GM23338 (cell line): ENCODE data around the gene RSPH1. TPM values are rescaled to one million over a fixed set of nuclear protein-coding genes. Genes with fewer than 3 reads are reported as not detected.

Experiments used
- ATAC-seq: fragments of 200-7000 bp; cut with Tn5 transposase; 3 replicates; pipeline ENCODE4 v1.9.1; 2020
- DNase-seq: peaks from one replicate; pipeline ENCODE4 v3.0.0-alpha.2; 2015; ENCODE audit warnings: low spot score
- H2AFZ ChIP-seq: fragments of 200-600 bp; sonication (generic); 2 replicates; pipeline ENCODE4 v1.8.0; 2016; ENCODE audit warnings: antibody characterized with exemption, mild to moderate bottlenecking, moderate library complexity
- H3F3A ChIP-seq: fragments of 200-600 bp; sonication (generic); replicated peaks from 2 replicates; pipeline ENCODE4 v1.8.0; 2017; ENCODE audit warnings: antibody characterized with exemption, mixed run types, low read depth
- H3K27ac ChIP-seq: fragments of 200-600 bp; sonication (generic); 2 replicates; pipeline ENCODE4 v1.6.1; 2016; ENCODE audit warnings: low read depth
- H3K27me3 ChIP-seq: fragments of 200-600 bp; sonication (generic); 2 replicates; pipeline ENCODE4 v1.8.0; 2016; ENCODE audit warnings: mild to moderate bottlenecking, mixed run types, moderate library complexity; ENCODE audit not compliant: insufficient read depth
- H3K36me3 ChIP-seq: fragments of 200-600 bp; sonication (generic); 2 replicates; pipeline ENCODE4 v1.8.0; 2016; ENCODE audit warnings: mild to moderate bottlenecking; ENCODE audit not compliant: insufficient read depth
- H3K4me1 ChIP-seq: fragments of 200-600 bp; sonication (generic); 2 replicates; pipeline ENCODE4 v1.8.0; 2016; ENCODE audit warnings: mild to moderate bottlenecking, moderate library complexity; ENCODE audit not compliant: insufficient read depth
- H3K4me2 ChIP-seq: fragments of 200-600 bp; sonication (generic); 2 replicates; pipeline ENCODE4 v1.7.1; 2017; ENCODE audit warnings: mixed run types
- H3K4me3 ChIP-seq: fragments of 200-600 bp; sonication (generic); 2 replicates; pipeline ENCODE4 v1.6.1; 2016; ENCODE audit warnings: mixed run types
- H3K79me2 ChIP-seq: fragments of 200-600 bp; sonication (generic); replicated peaks from 2 replicates; pipeline ENCODE4 v1.8.0; 2017; ENCODE audit warnings: mild to moderate bottlenecking; ENCODE audit not compliant: insufficient read depth
- H3K9me2 ChIP-seq: fragments of 200-600 bp; sonication (generic); 2 replicates; pipeline ENCODE4 v1.8.0; 2017; ENCODE audit not compliant: insufficient read depth
- H4K20me1 ChIP-seq: fragments of 200-600 bp; sonication (generic); replicated peaks from 2 replicates; pipeline ENCODE4 v1.8.0; 2017; ENCODE audit warnings: mild to moderate bottlenecking; ENCODE audit not compliant: insufficient read depth
- H3K27ac Mint-ChIP-seq: 2 replicates; pipeline ENCODE4 v1.8.0; 2020; ENCODE audit warnings: inconsistent platforms, mild to moderate bottlenecking, moderate library complexity, mixed read lengths
- H3K27me3 Mint-ChIP-seq: 3 replicates; pipeline ENCODE4 v1.8.0; 2022; ENCODE audit warnings: low read depth, mild to moderate bottlenecking, moderate library complexity, mixed read lengths, inconsistent platforms; ENCODE audit not compliant: insufficient read depth, poor library complexity
- H3K36me3 Mint-ChIP-seq: 3 replicates; pipeline ENCODE4 v1.8.0; 2021; ENCODE audit warnings: low read depth, mild to moderate bottlenecking, inconsistent platforms, moderate library complexity, mixed read lengths
- H3K4me1 Mint-ChIP-seq: 3 replicates; pipeline ENCODE4 v1.8.0; 2020; ENCODE audit warnings: mild to moderate bottlenecking, inconsistent platforms, mixed read lengths
- H3K4me3 Mint-ChIP-seq: 3 replicates; pipeline ENCODE4 v1.8.0; 2021; ENCODE audit warnings: moderate library complexity, mild to moderate bottlenecking, inconsistent platforms, mixed read lengths
- H3K9me3 Mint-ChIP-seq: 3 replicates; pipeline ENCODE4 v1.8.0; 2020; ENCODE audit warnings: moderate library complexity, mild to moderate bottlenecking, inconsistent platforms, mixed read lengths
- CREB1 ChIP-seq: fragments of 250-450 bp; sonication (Bioruptor Pico); IDR thresholded peaks from 2 replicates; pipeline ENCODE4 v1.5.0; 2020; ENCODE audit warnings: low read depth, mild to moderate bottlenecking, moderate library complexity
- EZH2 ChIP-seq: fragments of 200-600 bp; sonication (generic); IDR thresholded peaks from one replicate; pipeline ENCODE4 v1.8.0; 2017; ENCODE audit warnings: antibody characterized with exemption, mild to moderate bottlenecking, low read depth; ENCODE audit not compliant: unreplicated experiment
- EZH2phosphoT487 ChIP-seq: fragments of 200-600 bp; sonication (generic); IDR thresholded peaks from one replicate; pipeline ENCODE4 v1.8.1; 2018; ENCODE audit warnings: antibody characterized with exemption; ENCODE audit not compliant: unreplicated experiment
- JUNB ChIP-seq: IDR thresholded peaks from one replicate; pipeline ENCODE4 v1.6.1; 2016; ENCODE audit warnings: antibody characterized with exemption; ENCODE audit not compliant: unreplicated experiment
- ZNF114 ChIP-seq: fragments of 250-450 bp; sonication (Bioruptor Pico); IDR thresholded peaks from 2 replicates; pipeline ENCODE4 v1.5.0; 2020; ENCODE audit warnings: mild to moderate bottlenecking, moderate library complexity
- ZNF331 ChIP-seq: fragments of 250-450 bp; sonication (Bioruptor Pico); IDR thresholded peaks from 2 replicates; pipeline ENCODE4 v1.5.0; 2020; ENCODE audit warnings: low read depth, mild to moderate bottlenecking, moderate library complexity
- polyA plus RNA-seq: library from polyadenylated mRNA; unstranded; fragments of >200 nt; fragmentation: Nextera tagmentation; extraction: Ambion mirVana; gene quantifications from 2 replicates; pipeline ENCODE4 v1.2.1, GENCODE V29; 2016
- total RNA-seq: library from RNA; depleted of rRNA; stranded (reverse); fragments of >200 nt; shearing (Covaris generic); gene quantifications from 2 replicates; pipeline ENCODE4 v1.2.3, GENCODE V29; 2014
- TF ChIP-seq, protein P1 (sequence below): fragments of 250-450 bp; sonication (Bioruptor Pico); IDR thresholded peaks from 2 replicates; pipeline ENCODE4 v1.5.0; 2020; ENCODE audit warnings: mild to moderate bottlenecking, moderate library complexity
- TF ChIP-seq, protein P2 (sequence below): IDR thresholded peaks from 2 replicates; pipeline ENCODE4 v1.6.1; 2016; ENCODE audit warnings: antibody characterized with exemption
- TF ChIP-seq, protein P3 (sequence below), 2 experiments: fragments of 200-600 bp in 1 of 2; sonication (generic) in 1 of 2; conservative IDR thresholded peaks; 2 replicates each; pipeline versions ENCODE4 v1.5.1 to v1.6.1; 2016 to 2017; ENCODE audit warnings: antibody characterized with exemption in 2 of 2, low read depth in 2 of 2, mild to moderate bottlenecking in 2 of 2, moderate library complexity in 1 of 2

RSPH1 gene
- total and polyA plus RNA-seq, 2 experiments from 2014 or later, result 0.23 TPM; not detected in 1

DNA sequence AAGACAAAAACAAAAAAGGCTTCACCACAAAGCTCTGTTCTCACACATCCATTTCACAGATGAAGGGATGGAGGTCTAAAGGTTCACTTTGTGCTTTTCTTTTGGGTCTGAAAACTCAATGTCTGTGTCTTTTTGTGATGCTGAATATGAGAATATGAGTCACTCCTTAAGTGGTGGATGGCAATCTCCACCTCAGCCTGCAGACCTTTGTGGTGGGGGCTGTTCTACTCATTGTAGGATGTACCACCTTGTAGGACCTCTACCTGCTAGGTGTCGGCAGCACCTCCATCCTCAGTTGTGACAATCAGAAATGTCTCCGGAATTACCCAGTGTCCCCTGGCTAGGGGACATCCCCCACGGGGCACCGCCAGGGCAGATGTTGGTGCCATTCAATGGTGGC, 49.5 kb downstream of the RSPH1 start (continued):
- TF ChIP-seq, protein P1, sequence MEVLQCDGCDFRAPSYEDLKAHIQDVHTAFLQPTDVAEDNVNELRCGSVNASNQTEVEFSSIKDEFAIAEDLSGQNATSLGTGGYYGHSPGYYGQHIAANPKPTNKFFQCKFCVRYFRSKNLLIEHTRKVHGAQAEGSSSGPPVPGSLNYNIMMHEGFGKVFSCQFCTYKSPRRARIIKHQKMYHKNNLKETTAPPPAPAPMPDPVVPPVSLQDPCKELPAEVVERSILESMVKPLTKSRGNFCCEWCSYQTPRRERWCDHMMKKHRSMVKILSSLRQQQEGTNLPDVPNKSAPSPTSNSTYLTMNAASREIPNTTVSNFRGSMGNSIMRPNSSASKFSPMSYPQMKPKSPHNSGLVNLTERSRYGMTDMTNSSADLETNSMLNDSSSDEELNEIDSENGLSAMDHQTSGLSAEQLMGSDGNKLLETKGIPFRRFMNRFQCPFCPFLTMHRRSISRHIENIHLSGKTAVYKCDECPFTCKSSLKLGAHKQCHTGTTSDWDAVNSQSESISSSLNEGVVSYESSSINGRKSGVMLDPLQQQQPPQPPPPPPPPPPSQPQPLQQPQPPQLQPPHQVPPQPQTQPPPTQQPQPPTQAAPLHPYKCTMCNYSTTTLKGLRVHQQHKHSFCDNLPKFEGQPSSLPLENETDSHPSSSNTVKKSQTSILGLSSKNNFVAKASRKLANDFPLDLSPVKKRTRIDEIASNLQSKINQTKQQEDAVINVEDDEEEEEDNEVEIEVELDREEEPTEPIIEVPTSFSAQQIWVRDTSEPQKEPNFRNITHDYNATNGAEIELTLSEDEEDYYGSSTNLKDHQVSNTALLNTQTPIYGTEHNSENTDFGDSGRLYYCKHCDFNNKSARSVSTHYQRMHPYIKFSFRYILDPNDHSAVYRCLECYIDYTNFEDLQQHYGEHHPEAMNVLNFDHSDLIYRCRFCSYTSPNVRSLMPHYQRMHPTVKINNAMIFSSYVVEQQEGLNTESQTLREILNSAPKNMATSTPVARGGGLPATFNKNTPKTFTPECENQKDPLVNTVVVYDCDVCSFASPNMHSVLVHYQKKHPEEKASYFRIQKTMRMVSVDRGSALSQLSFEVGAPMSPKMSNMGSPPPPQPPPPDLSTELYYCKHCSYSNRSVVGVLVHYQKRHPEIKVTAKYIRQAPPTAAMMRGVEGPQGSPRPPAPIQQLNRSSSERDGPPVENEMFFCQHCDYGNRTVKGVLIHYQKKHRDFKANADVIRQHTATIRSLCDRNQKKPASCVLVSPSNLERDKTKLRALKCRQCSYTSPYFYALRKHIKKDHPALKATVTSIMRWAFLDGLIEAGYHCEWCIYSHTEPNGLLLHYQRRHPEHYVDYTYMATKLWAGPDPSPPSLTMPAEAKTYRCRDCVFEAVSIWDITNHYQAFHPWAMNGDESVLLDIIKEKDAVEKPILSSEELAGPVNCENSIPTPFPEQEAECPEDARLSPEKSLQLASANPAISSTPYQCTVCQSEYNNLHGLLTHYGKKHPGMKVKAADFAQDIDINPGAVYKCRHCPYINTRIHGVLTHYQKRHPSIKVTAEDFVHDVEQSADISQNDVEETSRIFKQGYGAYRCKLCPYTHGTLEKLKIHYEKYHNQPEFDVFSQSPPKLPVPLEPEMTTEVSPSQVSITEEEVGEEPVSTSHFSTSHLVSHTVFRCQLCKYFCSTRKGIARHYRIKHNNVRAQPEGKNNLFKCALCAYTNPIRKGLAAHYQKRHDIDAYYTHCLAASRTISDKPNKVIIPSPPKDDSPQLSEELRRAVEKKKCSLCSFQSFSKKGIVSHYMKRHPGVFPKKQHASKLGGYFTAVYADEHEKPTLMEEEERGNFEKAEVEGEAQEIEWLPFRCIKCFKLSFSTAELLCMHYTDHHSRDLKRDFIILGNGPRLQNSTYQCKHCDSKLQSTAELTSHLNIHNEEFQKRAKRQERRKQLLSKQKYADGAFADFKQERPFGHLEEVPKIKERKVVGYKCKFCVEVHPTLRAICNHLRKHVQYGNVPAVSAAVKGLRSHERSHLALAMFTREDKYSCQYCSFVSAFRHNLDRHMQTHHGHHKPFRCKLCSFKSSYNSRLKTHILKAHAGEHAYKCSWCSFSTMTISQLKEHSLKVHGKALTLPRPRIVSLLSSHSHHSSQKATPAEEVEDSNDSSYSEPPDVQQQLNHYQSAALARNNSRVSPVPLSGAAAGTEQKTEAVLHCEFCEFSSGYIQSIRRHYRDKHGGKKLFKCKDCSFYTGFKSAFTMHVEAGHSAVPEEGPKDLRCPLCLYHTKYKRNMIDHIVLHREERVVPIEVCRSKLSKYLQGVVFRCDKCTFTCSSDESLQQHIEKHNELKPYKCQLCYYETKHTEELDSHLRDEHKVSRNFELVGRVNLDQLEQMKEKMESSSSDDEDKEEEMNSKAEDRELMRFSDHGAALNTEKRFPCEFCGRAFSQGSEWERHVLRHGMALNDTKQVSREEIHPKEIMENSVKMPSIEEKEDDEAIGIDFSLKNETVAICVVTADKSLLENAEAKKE (CRISPR knock-in tag), result no peak
- TF ChIP-seq EZH2 (no peak), ZNF331 (CRISPR knock-in tag) (no peak), JUNB (no peak)
- TF ChIP-seq, protein P2, sequence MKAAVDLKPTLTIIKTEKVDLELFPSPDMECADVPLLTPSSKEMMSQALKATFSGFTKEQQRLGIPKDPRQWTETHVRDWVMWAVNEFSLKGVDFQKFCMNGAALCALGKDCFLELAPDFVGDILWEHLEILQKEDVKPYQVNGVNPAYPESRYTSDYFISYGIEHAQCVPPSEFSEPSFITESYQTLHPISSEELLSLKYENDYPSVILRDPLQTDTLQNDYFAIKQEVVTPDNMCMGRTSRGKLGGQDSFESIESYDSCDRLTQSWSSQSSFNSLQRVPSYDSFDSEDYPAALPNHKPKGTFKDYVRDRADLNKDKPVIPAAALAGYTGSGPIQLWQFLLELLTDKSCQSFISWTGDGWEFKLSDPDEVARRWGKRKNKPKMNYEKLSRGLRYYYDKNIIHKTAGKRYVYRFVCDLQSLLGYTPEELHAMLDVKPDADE, result no peak

DNA sequence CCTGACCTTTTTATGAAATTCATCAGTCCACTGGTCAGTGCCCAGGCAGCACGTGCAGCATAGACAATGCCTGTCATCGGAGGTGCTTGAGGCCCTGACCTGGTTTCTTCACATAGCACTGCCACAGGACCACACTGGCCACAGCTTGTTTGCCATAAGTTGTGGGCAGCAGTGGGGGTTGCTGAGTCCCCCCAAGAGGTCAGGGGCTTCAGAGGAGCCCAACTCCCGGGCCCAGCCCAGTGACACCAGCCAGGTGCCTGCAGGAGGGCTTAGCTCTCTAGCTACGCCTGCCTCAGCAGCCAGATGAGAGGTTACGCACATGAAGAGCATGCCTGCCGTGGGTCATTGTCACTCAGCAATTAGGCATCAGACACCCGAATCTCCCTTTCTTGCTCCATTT, 50.7 kb downstream of the RSPH1 start:
- Histone ChIP-seq H3K9me2 (no peaks in the 10 kb centered on the region), H3K4me3 (no peak overlapping the region), H3K79me2 (no peaks in the 10 kb centered on the region), H3K27ac (no peak overlapping the region), H2AFZ (no peak overlapping the region), H3K4me1 (no peaks in the 10 kb centered on the region), H3K36me3 (no peaks in the 10 kb centered on the region), H3F3A (no peaks in the 10 kb centered on the region), H4K20me1 (no peaks in the 10 kb centered on the region), H3K27me3 (no peaks in the 10 kb centered on the region), H3K4me2 (no peak overlapping the region)
- Mint-ChIP-seq H3K9me3 (no peaks in the 10 kb centered on the region), H3K36me3 (no peaks in the 10 kb centered on the region), H3K4me3 (no peak overlapping the region), H3K27ac (peak overlapping the region; percentile 38; the same call in 1 of the 2 replicates), H3K4me1 (peaks cover 8% of the 10 kb centered on the region), H3K27me3 (peaks cover 16% of the 10 kb centered on the region)
- no peak for ATAC-seq
- no peak for DNase-seq
- TF ChIP-seq, protein P3, sequence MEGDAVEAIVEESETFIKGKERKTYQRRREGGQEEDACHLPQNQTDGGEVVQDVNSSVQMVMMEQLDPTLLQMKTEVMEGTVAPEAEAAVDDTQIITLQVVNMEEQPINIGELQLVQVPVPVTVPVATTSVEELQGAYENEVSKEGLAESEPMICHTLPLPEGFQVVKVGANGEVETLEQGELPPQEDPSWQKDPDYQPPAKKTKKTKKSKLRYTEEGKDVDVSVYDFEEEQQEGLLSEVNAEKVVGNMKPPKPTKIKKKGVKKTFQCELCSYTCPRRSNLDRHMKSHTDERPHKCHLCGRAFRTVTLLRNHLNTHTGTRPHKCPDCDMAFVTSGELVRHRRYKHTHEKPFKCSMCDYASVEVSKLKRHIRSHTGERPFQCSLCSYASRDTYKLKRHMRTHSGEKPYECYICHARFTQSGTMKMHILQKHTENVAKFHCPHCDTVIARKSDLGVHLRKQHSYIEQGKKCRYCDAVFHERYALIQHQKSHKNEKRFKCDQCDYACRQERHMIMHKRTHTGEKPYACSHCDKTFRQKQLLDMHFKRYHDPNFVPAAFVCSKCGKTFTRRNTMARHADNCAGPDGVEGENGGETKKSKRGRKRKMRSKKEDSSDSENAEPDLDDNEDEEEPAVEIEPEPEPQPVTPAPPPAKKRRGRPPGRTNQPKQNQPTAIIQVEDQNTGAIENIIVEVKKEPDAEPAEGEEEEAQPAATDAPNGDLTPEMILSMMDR (conservative IDR thresholded peaks at IDR 0.05; ENCODE audit: low read depth in 2 of 2), result no peak
- TF ChIP-seq JUNB, result no peak
- no peak for TF ChIP-seq ZNF114 (CRISPR knock-in tag)
- TF ChIP-seq, protein P2, result no peak
- no peak for TF ChIP-seq EZH2phosphoT487
- TF ChIP-seq ZNF331 (CRISPR knock-in tag), result no peak
- no peak for TF ChIP-seq CREB1 (CRISPR knock-in tag)
